HL-60 (cell line): Measurements from ENCODE around the gene ABCC4.

Experiments used
- GABPA ChIP-seq: IDR thresholded peaks from 2 replicates; pipeline ENCODE4 v1.6.1; 2012; ENCODE audit warnings: low read depth
- POLR2AphosphoS5 ChIP-seq: IDR thresholded peaks from 2 replicates; pipeline ENCODE4 v1.6.1; 2012; ENCODE audit warnings: low read depth
- SPI1 ChIP-seq: IDR thresholded peaks from 2 replicates; pipeline ENCODE4 v1.6.1; 2012; ENCODE audit warnings: low read depth, mild to moderate bottlenecking, borderline replicate concordance
- TF ChIP-seq, protein P1 (sequence below): IDR thresholded peaks from 2 replicates; pipeline ENCODE4 v1.6.1; 2012; ENCODE audit warnings: low read depth; ENCODE audit not compliant: insufficient replicate concordance
- TF ChIP-seq, protein P2 (sequence below): IDR thresholded peaks from one replicate; pipeline ENCODE4 v1.5.1; 2011; ENCODE audit warnings: low read length, control low read depth, inconsistent platforms; ENCODE audit not compliant: insufficient read depth

DNA sequence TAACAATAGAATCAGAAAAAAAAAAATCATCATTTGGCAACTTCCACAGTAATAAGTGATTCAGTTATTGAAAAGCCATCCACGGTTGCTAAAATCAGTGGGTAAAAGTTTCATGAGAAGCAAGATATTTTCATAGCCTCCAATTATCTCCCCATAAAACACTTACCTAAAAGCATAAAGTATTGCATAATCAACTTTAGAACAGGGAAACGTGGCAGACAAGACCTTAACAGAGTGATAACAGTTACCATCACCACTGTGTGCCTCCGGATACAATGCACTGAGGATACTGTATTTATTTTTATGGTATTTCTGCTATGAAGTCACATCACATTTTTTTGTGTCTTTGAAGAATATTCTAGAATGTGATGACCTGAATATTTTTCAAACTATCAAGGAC is 37.0 kb downstream of the ABCC4 start:
- TF ChIP-seq, protein P1, sequence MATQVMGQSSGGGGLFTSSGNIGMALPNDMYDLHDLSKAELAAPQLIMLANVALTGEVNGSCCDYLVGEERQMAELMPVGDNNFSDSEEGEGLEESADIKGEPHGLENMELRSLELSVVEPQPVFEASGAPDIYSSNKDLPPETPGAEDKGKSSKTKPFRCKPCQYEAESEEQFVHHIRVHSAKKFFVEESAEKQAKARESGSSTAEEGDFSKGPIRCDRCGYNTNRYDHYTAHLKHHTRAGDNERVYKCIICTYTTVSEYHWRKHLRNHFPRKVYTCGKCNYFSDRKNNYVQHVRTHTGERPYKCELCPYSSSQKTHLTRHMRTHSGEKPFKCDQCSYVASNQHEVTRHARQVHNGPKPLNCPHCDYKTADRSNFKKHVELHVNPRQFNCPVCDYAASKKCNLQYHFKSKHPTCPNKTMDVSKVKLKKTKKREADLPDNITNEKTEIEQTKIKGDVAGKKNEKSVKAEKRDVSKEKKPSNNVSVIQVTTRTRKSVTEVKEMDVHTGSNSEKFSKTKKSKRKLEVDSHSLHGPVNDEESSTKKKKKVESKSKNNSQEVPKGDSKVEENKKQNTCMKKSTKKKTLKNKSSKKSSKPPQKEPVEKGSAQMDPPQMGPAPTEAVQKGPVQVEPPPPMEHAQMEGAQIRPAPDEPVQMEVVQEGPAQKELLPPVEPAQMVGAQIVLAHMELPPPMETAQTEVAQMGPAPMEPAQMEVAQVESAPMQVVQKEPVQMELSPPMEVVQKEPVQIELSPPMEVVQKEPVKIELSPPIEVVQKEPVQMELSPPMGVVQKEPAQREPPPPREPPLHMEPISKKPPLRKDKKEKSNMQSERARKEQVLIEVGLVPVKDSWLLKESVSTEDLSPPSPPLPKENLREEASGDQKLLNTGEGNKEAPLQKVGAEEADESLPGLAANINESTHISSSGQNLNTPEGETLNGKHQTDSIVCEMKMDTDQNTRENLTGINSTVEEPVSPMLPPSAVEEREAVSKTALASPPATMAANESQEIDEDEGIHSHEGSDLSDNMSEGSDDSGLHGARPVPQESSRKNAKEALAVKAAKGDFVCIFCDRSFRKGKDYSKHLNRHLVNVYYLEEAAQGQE, result no peak
- no peak for TF ChIP-seq GABPA
- no peak for TF ChIP-seq POLR2AphosphoS5
- TF ChIP-seq, protein P2, sequence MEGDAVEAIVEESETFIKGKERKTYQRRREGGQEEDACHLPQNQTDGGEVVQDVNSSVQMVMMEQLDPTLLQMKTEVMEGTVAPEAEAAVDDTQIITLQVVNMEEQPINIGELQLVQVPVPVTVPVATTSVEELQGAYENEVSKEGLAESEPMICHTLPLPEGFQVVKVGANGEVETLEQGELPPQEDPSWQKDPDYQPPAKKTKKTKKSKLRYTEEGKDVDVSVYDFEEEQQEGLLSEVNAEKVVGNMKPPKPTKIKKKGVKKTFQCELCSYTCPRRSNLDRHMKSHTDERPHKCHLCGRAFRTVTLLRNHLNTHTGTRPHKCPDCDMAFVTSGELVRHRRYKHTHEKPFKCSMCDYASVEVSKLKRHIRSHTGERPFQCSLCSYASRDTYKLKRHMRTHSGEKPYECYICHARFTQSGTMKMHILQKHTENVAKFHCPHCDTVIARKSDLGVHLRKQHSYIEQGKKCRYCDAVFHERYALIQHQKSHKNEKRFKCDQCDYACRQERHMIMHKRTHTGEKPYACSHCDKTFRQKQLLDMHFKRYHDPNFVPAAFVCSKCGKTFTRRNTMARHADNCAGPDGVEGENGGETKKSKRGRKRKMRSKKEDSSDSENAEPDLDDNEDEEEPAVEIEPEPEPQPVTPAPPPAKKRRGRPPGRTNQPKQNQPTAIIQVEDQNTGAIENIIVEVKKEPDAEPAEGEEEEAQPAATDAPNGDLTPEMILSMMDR, result no peak
- no peak for TF ChIP-seq SPI1
